GM19328 (cell line): ENCODE results near the gene DDX10.

Experiments used
- ATAC-seq: cut with Tn5 transposase; IDR thresholded peaks from one replicate; pipeline ENCODE4 v1.9.1; 2021; ENCODE audit warnings: mild to moderate bottlenecking, moderate library complexity; ENCODE audit not compliant: unreplicated experiment

Gene DDX10

GRCh38 chr11:108931168-108931567 lies 266.3 kb downstream of the DDX10 start:
- ATAC-seq, result no peak

GRCh38 chr11:108933630-108934029 lies 268.8 kb downstream of the DDX10 start:
- ATAC-seq, result no peak

DNA sequence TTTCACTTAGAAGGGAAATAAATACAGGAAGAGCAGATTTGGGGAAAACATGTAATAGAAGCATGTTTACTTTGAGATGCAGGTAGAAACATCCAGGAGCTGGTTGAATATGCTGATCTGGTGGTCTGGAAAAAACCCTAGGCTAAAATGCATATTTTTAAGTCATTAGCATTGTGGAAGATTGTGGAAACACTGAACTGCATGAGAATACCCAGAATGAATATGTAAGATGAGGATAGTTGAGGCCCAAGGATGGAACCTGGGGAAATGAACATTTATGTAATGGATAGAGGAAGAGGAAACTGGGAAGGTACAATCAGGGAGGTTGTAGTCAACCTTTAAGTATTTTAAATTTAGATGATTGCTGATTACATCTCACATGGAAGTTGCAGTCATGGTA lies 269.4 kb downstream of the DDX10 start:
- no peak for ATAC-seq

DNA sequence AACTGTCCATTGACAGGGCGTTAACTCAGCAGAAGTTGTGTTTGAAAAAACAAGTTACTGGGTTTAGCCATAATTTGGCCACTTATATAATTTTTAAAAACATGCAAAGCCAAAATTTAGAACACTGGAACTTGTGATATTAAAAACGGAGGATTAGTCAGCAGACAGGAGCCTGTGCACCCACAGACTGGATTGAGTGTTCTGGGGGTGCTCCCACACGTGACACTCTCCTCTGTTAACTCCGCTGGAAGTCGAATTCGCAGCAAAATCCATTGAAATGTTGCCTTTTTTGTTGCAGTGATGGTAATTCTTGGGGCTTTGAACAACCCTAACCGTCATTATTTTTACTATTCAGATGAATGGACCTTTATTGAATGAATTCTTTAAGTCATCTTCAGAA lies 269.8 kb downstream of the DDX10 start:
- no peak for ATAC-seq

GRCh38 chr11:108937746-108938145 lies 272.9 kb downstream of the DDX10 start:
- ATAC-seq, result no peak

GRCh38 chr11:108938604-108939003 lies 273.7 kb downstream of the DDX10 start:
- ATAC-seq, result no peak

DNA sequence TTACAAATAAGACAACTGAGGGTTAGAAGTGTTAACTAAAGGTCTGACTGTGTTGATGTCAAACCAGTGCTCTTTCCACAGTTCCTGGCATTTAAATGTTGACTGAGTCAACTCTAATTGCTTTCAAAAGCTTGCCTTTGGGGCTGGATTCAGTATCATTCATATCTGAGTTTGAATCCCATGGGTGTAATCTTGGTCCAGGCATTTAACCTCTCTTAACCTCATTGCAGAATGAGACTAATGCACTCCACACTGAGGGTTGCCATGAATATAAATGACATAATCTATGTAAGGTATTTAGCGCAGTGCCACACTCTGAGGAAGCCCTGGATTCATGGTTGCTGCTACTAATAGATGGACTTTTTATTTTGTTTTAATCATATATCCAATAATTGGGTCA lies 274.3 kb downstream of the DDX10 start:
- ATAC-seq, result no peak

DNA sequence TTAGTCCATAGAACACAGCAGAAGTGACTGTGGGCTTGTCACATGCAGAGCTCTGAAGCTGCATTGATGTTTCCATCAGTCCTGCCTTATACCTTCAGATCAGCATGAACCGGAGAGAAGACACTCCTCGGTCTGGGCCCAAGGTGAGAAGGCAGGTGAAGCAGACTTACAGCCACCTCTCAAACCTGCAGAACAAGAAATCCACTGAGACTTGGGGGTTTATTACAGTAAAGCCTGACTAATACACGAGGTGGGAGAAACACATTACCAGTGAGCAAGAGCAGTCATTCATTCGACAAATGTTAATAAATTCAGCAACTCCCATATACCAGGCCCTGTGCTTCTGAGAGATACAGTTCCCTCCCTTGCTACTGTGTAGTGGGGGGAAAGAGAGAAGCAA lies 279.0 kb downstream of the DDX10 start:
- ATAC-seq, result no peak

GRCh38 chr11:108944471-108945178 lies 279.8 kb downstream of the DDX10 start:
- ATAC-seq, result no peak

DNA sequence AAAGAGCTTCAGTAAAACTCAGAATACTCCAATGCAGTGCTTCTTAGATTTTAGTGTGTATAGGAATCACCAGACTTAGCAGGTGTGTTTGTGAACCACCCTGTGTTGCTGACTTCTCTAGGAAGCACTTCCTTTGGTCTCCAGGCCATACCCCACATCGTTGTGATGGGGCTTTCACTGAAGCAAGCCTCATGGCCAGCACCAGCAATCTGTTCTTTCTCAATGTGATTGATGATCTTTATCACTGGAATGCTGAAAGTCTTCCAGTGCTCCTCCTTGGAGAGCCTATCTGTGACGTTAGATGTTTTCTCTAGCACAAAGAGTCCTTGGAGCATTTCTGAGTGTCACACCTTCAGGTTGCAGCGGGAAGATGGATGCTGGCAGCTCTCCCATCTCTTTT lies 280.5 kb downstream of the DDX10 start:
- no peak for ATAC-seq

GRCh38 chr11:108947654-108948570 lies 283.0 kb downstream of the DDX10 start:
- no peak for ATAC-seq

DNA sequence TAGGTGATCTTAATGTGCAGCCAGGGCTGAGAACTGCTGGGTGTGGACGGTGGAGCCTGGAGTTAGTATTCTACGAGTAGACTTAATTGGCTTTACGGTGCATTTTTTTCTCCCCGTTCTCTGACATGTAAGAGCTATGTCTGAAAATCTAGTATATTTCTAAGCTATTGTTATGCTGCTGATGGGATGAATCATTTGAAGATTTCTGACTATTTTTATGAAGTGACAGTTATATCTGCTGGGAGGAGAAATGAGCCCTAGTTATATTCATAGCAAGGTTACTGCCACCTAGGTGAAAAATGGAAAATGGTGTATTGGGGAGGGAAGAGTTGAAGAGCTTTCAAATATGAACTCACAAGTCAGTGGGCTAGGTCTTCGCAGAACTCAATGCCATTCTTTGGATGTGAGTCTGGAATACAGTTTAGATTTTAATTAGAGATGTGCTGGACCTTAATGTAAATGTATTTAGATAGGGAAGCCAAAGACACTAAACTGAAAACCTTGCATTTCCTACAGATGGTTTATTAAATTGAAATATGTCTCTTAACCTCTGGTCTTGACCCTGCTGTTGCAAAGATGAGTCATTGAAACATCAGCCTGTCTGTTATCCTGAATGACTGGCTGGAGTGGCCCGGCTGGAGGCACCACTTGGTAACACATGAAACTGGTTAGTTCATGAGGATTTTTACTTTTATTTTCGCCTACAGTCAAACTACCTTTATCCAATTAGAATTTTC lies 293.7 kb downstream of the DDX10 start:
- no peak for ATAC-seq

GRCh38 chr11:108959105-108959761 lies 294.4 kb downstream of the DDX10 start:
- no peak for ATAC-seq

- no peak for ATAC-seq
These were observed 295.0 kb downstream of the DDX10 start for GRCh38 chr11:108959874-108960273.

- ATAC-seq, result no peak
These were observed 295.6 kb downstream of the DDX10 start for GRCh38 chr11:108960501-108960900.

DNA sequence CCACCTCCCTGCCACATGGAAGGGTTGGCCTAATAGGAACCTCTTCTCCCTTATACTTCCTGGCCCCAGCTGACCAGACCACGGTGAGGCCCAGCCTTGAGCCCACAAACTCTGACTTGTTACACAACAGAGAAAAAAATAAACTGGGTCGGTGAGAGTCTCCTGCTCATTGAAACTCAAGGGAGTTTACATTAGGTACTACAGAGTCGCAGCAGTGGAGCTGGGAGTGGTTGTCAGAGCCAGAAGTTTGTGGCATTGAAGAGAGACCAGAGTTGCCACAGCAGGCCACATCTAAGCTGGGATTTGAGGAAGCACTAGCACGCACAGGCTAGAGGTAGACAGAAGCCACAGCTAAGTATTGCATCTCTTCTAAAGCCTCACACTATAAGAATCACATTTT lies 296.2 kb downstream of the DDX10 start:
- ATAC-seq, result no peak

GRCh38 chr11:108963118-108963517 lies 298.2 kb downstream of the DDX10 start:
- no peak for ATAC-seq

- ATAC-seq, result no peak
These were observed 300.6 kb downstream of the DDX10 start for GRCh38 chr11:108965306-108966001.

GRCh38 chr11:108966206-108966605 lies 301.3 kb downstream of the DDX10 start:
- ATAC-seq, result no peak

- no peak for ATAC-seq
These were observed 302.1 kb downstream of the DDX10 start for GRCh38 chr11:108966978-108967377.
